Measurements from ENCODE around the gene FKBP10.
"Not testable (repeated sequence)": the region's sequence is repeated elsewhere in the genome, so short reads cannot be mapped to it uniquely, and the experiment has no call there.

Gene FKBP10

GRCh38 chr17:41812381-41813151 lies at the start of gene FKBP10:
Gene FKBP10, plus strand, starts transcription at chr17:41813004. Its CDS starts 31 bp downstream, at chr17:41813035.
- DNase-seq (ENCODE audit: low read depth in 2 of 2, low spot score in 1 of 2), result peak in 1 of 2 donors; percentile 25

- no peak for DNase-seq (ENCODE audit: low read depth in 2 of 2, low spot score in 1 of 2)
Observed at GRCh38 chr17:41763327-41763726, 49.5 kb upstream of the FKBP10 start.

GRCh38 chr17:41766135-41766534 lies 46.7 kb upstream of the FKBP10 start:
- no peak for DNase-seq (ENCODE audit: low read depth in 2 of 2, low spot score in 1 of 2)

- no peak for DNase-seq (ENCODE audit: low read depth in 2 of 2, low spot score in 1 of 2)
Observed at GRCh38 chr17:41767324-41768042, 45.3 kb upstream of the FKBP10 start.

- DNase-seq (ENCODE audit: low read depth in 2 of 2, low spot score in 1 of 2), result no peak
Observed at GRCh38 chr17:41768682-41769288, 44.0 kb upstream of the FKBP10 start.

- DNase-seq (ENCODE audit: low read depth in 2 of 2, low spot score in 1 of 2), result no peak
Observed at GRCh38 chr17:41769346-41769862, 43.4 kb upstream of the FKBP10 start.

GRCh38 chr17:41769985-41770384 lies 42.8 kb upstream of the FKBP10 start:
- no peak for DNase-seq (ENCODE audit: low read depth in 2 of 2, low spot score in 1 of 2)

- no peak for DNase-seq (ENCODE audit: low read depth in 2 of 2, low spot score in 1 of 2)
Observed at GRCh38 chr17:41771389-41772206, 41.2 kb upstream of the FKBP10 start.

GRCh38 chr17:41772218-41772585 lies 40.6 kb upstream of the FKBP10 start:
- no peak for DNase-seq (ENCODE audit: low read depth in 2 of 2, low spot score in 1 of 2)

GRCh38 chr17:41772586-41773189 lies 40.1 kb upstream of the FKBP10 start:
- no peak for DNase-seq (ENCODE audit: low read depth in 2 of 2, low spot score in 1 of 2)

GRCh38 chr17:41773190-41773588 lies 39.6 kb upstream of the FKBP10 start:
- no peak for DNase-seq (ENCODE audit: low read depth in 2 of 2, low spot score in 1 of 2)

GRCh38 chr17:41773731-41774193 lies 39.0 kb upstream of the FKBP10 start:
- no peak for DNase-seq (ENCODE audit: low read depth in 2 of 2, low spot score in 1 of 2)

- no peak for DNase-seq (ENCODE audit: low read depth in 2 of 2, low spot score in 1 of 2)
Observed at GRCh38 chr17:41775394-41776226, 37.2 kb upstream of the FKBP10 start.

GRCh38 chr17:41776262-41776900 lies 36.4 kb upstream of the FKBP10 start:
- DNase-seq (ENCODE audit: low read depth in 2 of 2, low spot score in 1 of 2), result not testable (repeated sequence)

GRCh38 chr17:41777157-41777573 lies 35.6 kb upstream of the FKBP10 start:
- DNase-seq (ENCODE audit: low read depth in 2 of 2, low spot score in 1 of 2), result no peak

- no peak for DNase-seq (ENCODE audit: low read depth in 2 of 2, low spot score in 1 of 2)
Observed at GRCh38 chr17:41777574-41778188, 35.1 kb upstream of the FKBP10 start.

- no peak for DNase-seq (ENCODE audit: low read depth in 2 of 2, low spot score in 1 of 2)
Observed at GRCh38 chr17:41779954-41780353, 32.9 kb upstream of the FKBP10 start.

GRCh38 chr17:41781404-41782110 lies 31.2 kb upstream of the FKBP10 start:
- DNase-seq (ENCODE audit: low read depth in 2 of 2, low spot score in 1 of 2), result no peak

Data from stimulated activated CD8-positive, alpha-beta memory T cell treated with anti-CD3 and anti-CD28 coated beads, Interleukin-4, amount 100 ng/mL, for 4 hours (primary cell).